HepG2 (cell line): Measurements from ENCODE around the gene THADA. TPM values are rescaled to one million over a fixed set of nuclear protein-coding genes. Genes with fewer than 3 reads are reported as not detected.

Source experiments
- ATAC-seq: fragments of 200-7000 bp; cut with Tn5 transposase; 3 replicates; pipeline ENCODE4 v1.9.1; 2020; ENCODE audit warnings: mild to moderate bottlenecking, moderate library complexity
- BruUV-seq: library from RNA; stranded (reverse); fragments of 400-500 nt; replicated peaks from 2 replicates; lab custom pipeline; 2021; lab: Mats Ljungman, UMichigan
- CTCF ChIA-PET: fragments of 300-600 bp; formaldehyde crosslinking; extraction: SDS; loops from one replicate; lab custom pipeline; 2021; ENCODE audit warnings: low total read pairs, inconsistent platforms, low intra/inter-chr PET ratio; lab: Yijun Ruan, JAX
- POLR2A ChIA-PET: fragments of 350-600 bp; sonication (Branson Sonifier 250); formaldehyde crosslinking; loops from one replicate; lab custom pipeline; 2020; ENCODE audit warnings: antibody characterized with exemption, inconsistent platforms; lab: Yijun Ruan, JAX
- DNase-seq: peaks from one replicate; pipeline ENCODE4 v3.0.0-alpha.2; 2015; ENCODE audit warnings: low spot score
- FAIRE-seq: peaks from 3 replicates; lab custom pipeline; 2011; peaks lifted over from hg19 to GRCh38; lab: Jason Lieb, UNC
- H2AFZ ChIP-seq: one replicate; pipeline ENCODE4 v1.6.1; 2011; ENCODE audit warnings: low read length, inconsistent platforms
- H3K27ac ChIP-seq: fragments of 300-600 bp; 3 replicates; pipeline ENCODE4 v1.8.0; 2011; ENCODE audit warnings: mixed run types, mild to moderate bottlenecking, mixed read lengths, low read length, inconsistent platforms; ENCODE audit not compliant: insufficient read depth; ENCODE audit errors: extremely low read length
- H3K27me3 ChIP-seq, 2 experiments: fragments of 200-600 bp in 1 of 2; 2 replicates in 1 of 2; 3 replicates in 1 of 2; pipeline versions ENCODE4 v1.6.0 to v1.8.0; 2011; ENCODE audit warnings: low read length in 2 of 2, mild to moderate bottlenecking in 2 of 2, moderate library complexity in 2 of 2, inconsistent platforms in 1 of 2; ENCODE audit not compliant: insufficient read depth in 2 of 2, control insufficient read depth in 1 of 2
- H3K36me3 ChIP-seq, 2 experiments: fragments of 200-600 bp in 1 of 2; replicated peaks in 1 of 2; 2 replicates in 1 of 2; 3 replicates in 1 of 2; pipeline versions ENCODE4 v1.5.1 to v1.8.0; 2011; ENCODE audit warnings: low read length in 2 of 2, inconsistent platforms in 1 of 2; ENCODE audit not compliant: insufficient read depth in 2 of 2, control insufficient read depth in 1 of 2
- H3K4me1 ChIP-seq: 2 replicates; pipeline ENCODE4 v1.5.1; 2012; ENCODE audit warnings: low read length, inconsistent platforms; ENCODE audit not compliant: insufficient read depth
- H3K4me2 ChIP-seq: 2 replicates; pipeline ENCODE4 v1.6.0; 2011; ENCODE audit warnings: low read depth, low read length, inconsistent platforms
- H3K4me3 ChIP-seq, 3 experiments: fragments of 200-600 bp in 1 of 3; sonication (generic), shearing (Covaris generic) in 1 of 3; replicated peaks in 1 of 3; 2 replicates each; pipeline ENCODE4 v1.5.1; 2011 to 2016; ENCODE audit warnings: low read length in 3 of 3, inconsistent platforms in 2 of 3, low read depth in 2 of 3, mild to moderate bottlenecking in 2 of 3, control low read depth in 1 of 3, mixed read lengths in 1 of 3; ENCODE audit not compliant: insufficient read depth in 1 of 3
- H3K79me2 ChIP-seq: one replicate; pipeline ENCODE4 v1.6.1; 2011; ENCODE audit warnings: low read length, inconsistent platforms; ENCODE audit not compliant: insufficient read depth
- H3K9ac ChIP-seq: 2 replicates; pipeline ENCODE4 v1.6.0; 2011; ENCODE audit warnings: mild to moderate bottlenecking, low read depth, low read length, inconsistent platforms; ENCODE audit not compliant: insufficient read depth
- H3K9me3 ChIP-seq: 2 replicates; pipeline ENCODE4 v1.5.1; 2012; ENCODE audit warnings: mild to moderate bottlenecking, low read length
- H4K20me1 ChIP-seq: 2 replicates; pipeline ENCODE4 v1.6.0; 2011; ENCODE audit warnings: inconsistent platforms, mild to moderate bottlenecking, low read length, moderate library complexity; ENCODE audit not compliant: insufficient read depth
- ARID5B ChIP-seq: IDR thresholded peaks from 2 replicates; pipeline ENCODE4 v1.4.0; 2020; ENCODE audit warnings: mild to moderate bottlenecking, missing genetic modification reagents
- CCDC6 ChIP-seq: sonication (generic); formaldehyde crosslinking; IDR thresholded peaks from 2 replicates; pipeline ENCODE4 v1.8.1; 2022; ENCODE audit warnings: mild to moderate bottlenecking, missing genetic modification reagents, moderate library complexity
- HIC2 ChIP-seq: sonication (generic); formaldehyde crosslinking; IDR thresholded peaks from 2 replicates; pipeline ENCODE4 v1.9.0; 2022; ENCODE audit warnings: low read depth, missing genetic modification reagents
- ZNF160 ChIP-seq: sonication (generic); formaldehyde crosslinking; IDR thresholded peaks from 2 replicates; pipeline ENCODE4 v1.8.0; 2022; ENCODE audit warnings: mild to moderate bottlenecking, inconsistent platforms, missing genetic modification reagents
- WGBS: methylation state at CpG from one replicate; pipeline ENCODE4 v1.1.6; 2017; ENCODE audit warnings: low lambda C conversion rate; 5-methylcytosine and 5-hydroxymethylcytosine counted together
- in situ Hi-C: cut with HindIII; loops from 2 replicates; pipeline ENCODE4 v1.10.0; 2017; ENCODE audit warnings: low pct_unique_long_range_greater_than_20kb; ENCODE audit not compliant: extremely low pct_ligation_motif_present
- intact Hi-C: fragments of 100-400 bp; cut with micrococcal nuclease; formaldehyde crosslinking; loops from one replicate; pipeline ENCODE4 v1.10.0; 2022; ENCODE audit not compliant: unreplicated experiment
- polyA plus RNA-seq, 8 experiments: library from polyadenylated mRNA; depleted of rRNA in 3 of 8; stranded (reverse) in 7 of 8; unstranded in 1 of 8; fragments of >200 nt; fragmentation: Illumina TruSeq in 4 of 8; extraction: Trizol in 4 of 8; gene quantifications; 2 replicates each; pipeline versions ENCODE4 v1.2.1 to v1.2.3, GENCODE V29; 2011 to 2016; ENCODE audit warnings: low read depth in 4 of 8, missing spikeins in 1 of 8, mixed read lengths in 1 of 8; ENCODE audit not compliant: insufficient read depth in 1 of 8
- total RNA-seq, 5 experiments: library from RNA; depleted of rRNA; stranded (reverse); fragments of >200 nt; fragmentation: Illumina TruSeq; extraction: Trizol; gene quantifications; 2 replicates each; pipeline ENCODE4 v1.2.3, GENCODE V29; 2016; ENCODE audit warnings: low read depth in 1 of 5
- TF ChIP-seq, protein P1 (sequence below): fragments of 450-650 bp; IDR thresholded peaks from 2 replicates; pipeline ENCODE4 v1.6.1; 2017

The THADA gene
- total and polyA plus RNA-seq, 2 of the 13 experiments (the other 11 are each of a cell fraction or from before 2014, with no cell fraction given): 12.7 to 21.7 TPM

GRCh38 chr2:43453179-43454170, 142.4 kb downstream of the THADA start (continued):
- TF ChIP-seq ARID5B (CRISPR knock-in tag) (no peak), ZNF160 (CRISPR knock-in tag) (no peak)
- TF ChIP-seq, protein P1, sequence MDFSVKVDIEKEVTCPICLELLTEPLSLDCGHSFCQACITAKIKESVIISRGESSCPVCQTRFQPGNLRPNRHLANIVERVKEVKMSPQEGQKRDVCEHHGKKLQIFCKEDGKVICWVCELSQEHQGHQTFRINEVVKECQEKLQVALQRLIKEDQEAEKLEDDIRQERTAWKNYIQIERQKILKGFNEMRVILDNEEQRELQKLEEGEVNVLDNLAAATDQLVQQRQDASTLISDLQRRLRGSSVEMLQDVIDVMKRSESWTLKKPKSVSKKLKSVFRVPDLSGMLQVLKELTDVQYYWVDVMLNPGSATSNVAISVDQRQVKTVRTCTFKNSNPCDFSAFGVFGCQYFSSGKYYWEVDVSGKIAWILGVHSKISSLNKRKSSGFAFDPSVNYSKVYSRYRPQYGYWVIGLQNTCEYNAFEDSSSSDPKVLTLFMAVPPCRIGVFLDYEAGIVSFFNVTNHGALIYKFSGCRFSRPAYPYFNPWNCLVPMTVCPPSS: no peak

GRCh38 chr2:43452318-43452731, 143.5 kb downstream of the THADA start:
- no peaks in the 10 kb centered on the region for H3K27me3 ChIP-seq
- ChIA-PET POLR2A (interaction anchor here (1.8 kb wide), 1 partner anchor 9 kb away, joined by 3 read pairs; no protein-coding TSS in a partner anchor), CTCF (no interaction called here)
- peak overlapping the region; percentile 76 for H3K27ac ChIP-seq
- peaks cover 98% of the 10 kb centered on the region for H3K4me1 ChIP-seq
- in situ Hi-C loops (no loop called here), intact Hi-C loops (loop anchor here (5.0 to 10.0 kb wide), 2 partner anchors 75 to 138 kb away; no protein-coding TSS in a partner anchor)
- ATAC-seq (no peak), DNase-seq (no peak), FAIRE-seq (no peak)
- H3K4me2 ChIP-seq: no peak overlapping the region
- H4K20me1 ChIP-seq: no peaks in the 10 kb centered on the region
- TF ChIP-seq HIC2 (no peak), CCDC6 (CRISPR knock-in tag) (0 out of 2 replicates have a peak, but pooled peaks have one; percentile 13)
- no peak overlapping the region for H3K4me3 ChIP-seq
- H3K36me3 ChIP-seq: no peaks in the 10 kb centered on the region; a peak in 1 of 5 replicates
- no TSS peak for BruUV-seq
- no peak overlapping the region for H2AFZ ChIP-seq
- no peak overlapping the region for H3K9ac ChIP-seq
- H3K79me2 ChIP-seq: no peaks in the 10 kb centered on the region
- WGBS: 100% methylated on average over 1 of the region's 1 CpG
- no peaks in the 10 kb centered on the region for H3K9me3 ChIP-seq
